ENCODE measurements around the gene MPZL1.

Gene MPZL1

DNA sequence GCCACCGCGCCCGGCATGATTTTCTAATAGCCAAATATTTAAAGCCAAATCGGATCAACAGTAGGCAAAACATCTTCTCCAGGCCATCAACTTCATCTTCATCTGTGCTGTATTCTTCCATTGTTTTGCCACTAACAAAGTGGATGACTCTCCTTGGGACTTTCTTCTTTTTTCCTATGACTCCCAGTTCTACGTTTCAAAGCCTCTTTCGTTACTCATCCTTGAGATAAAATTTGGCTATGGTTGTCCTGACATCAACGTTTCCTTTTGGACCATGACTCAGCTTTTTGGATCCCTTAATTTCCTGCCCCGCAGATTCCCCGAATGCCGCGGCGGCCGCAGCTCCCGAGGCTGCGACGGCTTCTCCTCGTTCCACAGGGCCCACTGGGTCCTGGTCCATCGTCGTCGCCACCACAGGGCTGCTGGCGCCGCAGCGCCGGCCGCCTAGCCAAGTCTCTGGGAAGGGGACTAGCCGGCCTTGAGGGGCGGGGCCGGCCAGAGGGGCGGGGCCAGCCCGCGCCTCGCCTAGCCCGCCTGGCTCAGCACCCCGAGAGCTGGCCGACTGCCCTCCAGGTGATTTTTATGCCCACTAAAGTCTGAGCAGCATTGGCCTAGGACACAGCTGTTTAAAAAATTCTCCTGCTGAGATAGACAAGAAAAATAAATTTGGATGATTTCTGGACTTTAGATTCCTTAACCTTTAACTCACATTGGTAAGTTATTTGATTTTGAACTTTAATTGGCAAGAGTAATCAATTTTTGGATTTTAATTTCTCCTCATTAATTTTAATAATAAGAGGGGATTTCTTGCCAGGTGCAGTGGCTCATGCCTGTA, 98.3 kb downstream of the MPZL1 start:
- DNase-seq (ENCODE audit: low spot score): peak; percentile 74
- TF ChIP-seq, protein P1, sequence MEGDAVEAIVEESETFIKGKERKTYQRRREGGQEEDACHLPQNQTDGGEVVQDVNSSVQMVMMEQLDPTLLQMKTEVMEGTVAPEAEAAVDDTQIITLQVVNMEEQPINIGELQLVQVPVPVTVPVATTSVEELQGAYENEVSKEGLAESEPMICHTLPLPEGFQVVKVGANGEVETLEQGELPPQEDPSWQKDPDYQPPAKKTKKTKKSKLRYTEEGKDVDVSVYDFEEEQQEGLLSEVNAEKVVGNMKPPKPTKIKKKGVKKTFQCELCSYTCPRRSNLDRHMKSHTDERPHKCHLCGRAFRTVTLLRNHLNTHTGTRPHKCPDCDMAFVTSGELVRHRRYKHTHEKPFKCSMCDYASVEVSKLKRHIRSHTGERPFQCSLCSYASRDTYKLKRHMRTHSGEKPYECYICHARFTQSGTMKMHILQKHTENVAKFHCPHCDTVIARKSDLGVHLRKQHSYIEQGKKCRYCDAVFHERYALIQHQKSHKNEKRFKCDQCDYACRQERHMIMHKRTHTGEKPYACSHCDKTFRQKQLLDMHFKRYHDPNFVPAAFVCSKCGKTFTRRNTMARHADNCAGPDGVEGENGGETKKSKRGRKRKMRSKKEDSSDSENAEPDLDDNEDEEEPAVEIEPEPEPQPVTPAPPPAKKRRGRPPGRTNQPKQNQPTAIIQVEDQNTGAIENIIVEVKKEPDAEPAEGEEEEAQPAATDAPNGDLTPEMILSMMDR (IDR thresholded peaks at IDR 0.05; ENCODE audit: extremely low read depth, insufficient read depth, missing control alignments): no peak
- in situ Hi-C loops (cut with MboI; ENCODE audit: low pct_unique_long_range_greater_than_20kb, low sequenced_read_pairs, unreplicated experiment): no loop called here

DNA sequence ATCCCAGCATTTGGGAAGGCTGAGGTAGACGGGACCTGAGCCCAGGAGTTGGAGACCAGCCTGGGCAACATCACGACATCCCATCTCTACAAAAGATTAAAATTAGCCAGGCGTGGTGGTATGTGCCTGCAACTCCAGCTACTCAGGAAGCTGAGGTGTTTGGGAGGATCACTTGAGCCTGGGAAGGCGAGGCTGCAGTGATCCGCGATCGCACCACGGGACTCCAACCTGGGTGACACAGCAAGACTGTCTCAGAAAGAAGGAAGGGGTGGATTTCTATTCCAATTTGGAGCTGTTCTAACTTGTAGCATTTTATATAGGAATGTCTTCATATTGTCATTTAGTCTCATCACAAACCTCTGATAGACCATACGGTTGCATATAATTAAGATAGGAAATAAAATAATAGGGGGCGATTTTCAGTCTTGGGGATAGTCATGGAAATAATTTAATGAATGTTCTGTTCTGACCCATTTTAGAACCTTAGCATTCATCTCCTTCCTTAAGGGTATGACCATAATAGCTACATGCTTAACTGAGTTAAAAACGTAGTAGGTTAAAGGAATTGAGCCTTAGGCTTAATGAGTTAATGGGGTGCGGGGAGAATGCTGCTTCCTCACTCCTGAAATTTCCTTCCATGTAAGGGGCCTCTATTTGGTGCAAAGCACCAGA, 99.0 kb downstream of the MPZL1 start:
- TF ChIP-seq, protein P1 (IDR thresholded peaks at IDR 0.05; ENCODE audit: extremely low read depth, insufficient read depth, missing control alignments): no peak
- DNase-seq (ENCODE audit: low spot score): no peak
- in situ Hi-C loops (cut with MboI; ENCODE audit: low pct_unique_long_range_greater_than_20kb, low sequenced_read_pairs, unreplicated experiment): no loop called here

DNA sequence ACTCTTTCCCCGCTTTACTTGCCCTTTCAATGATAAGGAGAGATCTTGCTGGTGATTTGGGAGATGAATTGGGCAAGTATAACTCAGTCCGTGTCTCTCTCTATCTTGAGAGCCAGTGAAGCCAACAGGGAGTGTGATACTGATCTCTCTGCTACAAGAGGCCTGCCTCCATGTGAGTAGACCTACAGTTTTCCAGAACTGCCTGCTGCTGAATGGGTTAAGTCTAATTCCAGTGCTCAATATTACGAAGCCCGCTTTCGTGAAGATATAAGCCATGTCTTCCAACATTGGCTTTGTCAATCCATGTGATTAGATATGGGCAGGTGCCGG, 99.5 kb downstream of the MPZL1 start:
- in situ Hi-C loops (cut with MboI; ENCODE audit: low pct_unique_long_range_greater_than_20kb, low sequenced_read_pairs, unreplicated experiment): no loop called here
- TF ChIP-seq, protein P1 (IDR thresholded peaks at IDR 0.05; ENCODE audit: extremely low read depth, insufficient read depth, missing control alignments): no peak
- no peak for DNase-seq (ENCODE audit: low spot score)

DNA sequence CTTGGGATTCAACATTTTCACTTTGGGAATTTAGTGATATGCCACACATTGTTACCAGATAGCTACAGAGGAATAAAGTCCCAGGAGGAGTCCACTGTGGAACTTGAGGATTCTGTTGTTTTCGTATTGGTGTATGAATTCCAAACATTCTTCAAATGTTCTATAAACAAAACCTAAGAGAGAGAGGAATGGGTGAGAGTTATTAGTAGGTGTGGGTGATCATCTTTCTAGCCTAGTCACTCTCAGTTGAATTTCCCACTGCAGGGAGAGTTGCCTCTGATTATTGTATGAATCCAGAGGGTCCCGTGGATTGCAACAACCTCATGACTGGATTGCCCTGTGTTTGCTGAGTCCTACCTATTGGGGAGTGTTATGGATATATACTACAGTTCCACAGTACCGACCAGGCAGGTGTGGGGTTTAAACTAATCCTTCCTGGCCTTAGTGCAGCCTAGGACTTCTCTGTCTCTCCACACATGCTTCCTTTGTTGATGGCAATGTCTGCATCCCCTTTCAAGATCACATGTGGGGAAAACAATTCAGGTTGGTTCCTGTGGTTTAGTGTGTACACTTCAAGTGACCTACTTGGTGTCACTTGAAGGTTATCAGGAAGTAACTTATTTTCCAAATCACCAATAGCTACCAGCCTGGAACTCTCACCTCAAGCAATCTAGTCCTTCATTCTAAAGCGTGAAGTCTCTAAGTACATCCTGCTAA, 100.3 kb downstream of the MPZL1 start:
- no peak for DNase-seq (ENCODE audit: low spot score)
- in situ Hi-C loops (cut with MboI; ENCODE audit: low pct_unique_long_range_greater_than_20kb, low sequenced_read_pairs, unreplicated experiment): no loop called here
- TF ChIP-seq, protein P1 (IDR thresholded peaks at IDR 0.05; ENCODE audit: extremely low read depth, insufficient read depth, missing control alignments): no peak

DNA sequence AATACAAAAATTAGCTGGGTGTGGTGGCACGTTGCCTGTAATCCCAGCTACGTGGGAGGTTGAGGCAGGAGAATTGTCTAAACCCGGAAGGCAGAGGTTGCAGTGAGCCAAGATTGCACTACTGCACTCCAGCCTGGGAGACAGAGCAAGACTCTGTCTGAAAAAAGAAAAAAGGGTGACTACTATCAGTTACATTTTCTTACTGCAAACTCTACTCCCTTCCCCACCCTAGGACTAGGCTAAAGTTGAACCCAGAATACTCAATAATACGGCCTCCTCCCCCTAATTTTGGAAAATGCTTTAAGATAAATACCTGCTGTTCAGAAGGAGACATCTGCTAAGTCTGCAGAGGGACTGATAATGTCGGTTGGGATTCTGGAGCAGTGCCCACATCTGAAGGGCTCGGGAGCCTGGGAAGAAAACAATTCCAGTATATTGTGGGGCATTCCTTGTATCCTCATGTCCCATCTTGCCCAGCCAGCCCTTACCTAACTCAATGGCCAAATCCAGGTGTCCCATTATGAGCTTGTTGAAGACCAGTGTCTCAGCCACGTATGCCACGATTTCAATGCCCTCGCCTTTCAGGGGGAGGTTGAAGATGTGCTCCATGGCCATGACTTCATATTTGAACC, 102.5 kb downstream of the MPZL1 start:
- TF ChIP-seq, protein P1 (IDR thresholded peaks at IDR 0.05; ENCODE audit: extremely low read depth, insufficient read depth, missing control alignments): no peak
- in situ Hi-C loops (cut with MboI; ENCODE audit: low pct_unique_long_range_greater_than_20kb, low sequenced_read_pairs, unreplicated experiment): no loop called here
- DNase-seq (ENCODE audit: low spot score): no peak

GRCh38 chr1:167825419-167826079, 103.8 kb downstream of the MPZL1 start:
- in situ Hi-C loops (cut with MboI; ENCODE audit: low pct_unique_long_range_greater_than_20kb, low sequenced_read_pairs, unreplicated experiment): no loop called here
- no peak for DNase-seq (ENCODE audit: low spot score)
- TF ChIP-seq, protein P1 (IDR thresholded peaks at IDR 0.05; ENCODE audit: extremely low read depth, insufficient read depth, missing control alignments): no peak
